Measurements from ENCODE around the gene CRYBA4.

CRYBA4 gene

GRCh38 chr22:26584010-26584409 is 37.8 kb upstream of the CRYBA4 start:
- peaks cover 0 to 2% (median 0%) of the 10 kb centered on the region in 5 donors for H3K9me3 ChIP-seq (ENCODE audit: control insufficient read depth in 5 of 5, low read length in 5 of 5)
- peaks cover 0 to 56% (median 54%) of the 10 kb centered on the region in 5 donors for H3K4me1 ChIP-seq (ENCODE audit: control insufficient read depth in 5 of 5, insufficient read depth in 5 of 5, low read length in 5 of 5)
- H3K9ac ChIP-seq (ENCODE audit: low read length in 5 of 5) = no peak overlapping the region
- H3K27ac ChIP-seq (ENCODE audit: low read depth, low read length) = peak overlapping the region; percentile 68
- peaks cover 0 to 11% (median 6%) of the 10 kb centered on the region in 5 donors for H3K36me3 ChIP-seq (ENCODE audit: control insufficient read depth in 5 of 5, insufficient read depth in 5 of 5, low read length in 5 of 5)
- no peak overlapping the region for H3K4me3 ChIP-seq (ENCODE audit: low read depth in 1 of 5, low read length in 5 of 5)
- H3K27me3 ChIP-seq (ENCODE audit: control insufficient read depth in 5 of 5, insufficient read depth in 4 of 5, low read length in 5 of 5) = no peaks in the 10 kb centered on the region

- no peaks in the 10 kb centered on the region for H3K27me3 ChIP-seq (ENCODE audit: control insufficient read depth in 5 of 5, insufficient read depth in 4 of 5, low read length in 5 of 5)
- peak overlapping the region in 2 of 5 donors; percentile 8 to 16 for H3K9ac ChIP-seq (ENCODE audit: low read length in 5 of 5)
- H3K27ac ChIP-seq (ENCODE audit: low read depth, low read length) = peak overlapping the region; percentile 68
- H3K36me3 ChIP-seq (ENCODE audit: control insufficient read depth in 5 of 5, insufficient read depth in 5 of 5, low read length in 5 of 5) = peaks cover 0 to 11% (median 6%) of the 10 kb centered on the region in 5 donors
- H3K4me1 ChIP-seq (ENCODE audit: control insufficient read depth in 5 of 5, insufficient read depth in 5 of 5, low read length in 5 of 5) = peaks cover 0 to 51% (median 45%) of the 10 kb centered on the region in 5 donors
- H3K4me3 ChIP-seq (ENCODE audit: low read depth in 1 of 5, low read length in 5 of 5) = no peak overlapping the region
- peaks cover 0 to 2% (median 0%) of the 10 kb centered on the region in 5 donors for H3K9me3 ChIP-seq (ENCODE audit: control insufficient read depth in 5 of 5, low read length in 5 of 5)
Observed at GRCh38 chr22:26585104-26585790, 36.5 kb upstream of the CRYBA4 start.

- Histone ChIP-seq H3K9me3 (ENCODE audit: control insufficient read depth in 5 of 5, low read length in 5 of 5) (peaks cover 0 to 2% (median 0%) of the 10 kb centered on the region in 5 donors), H3K4me3 (ENCODE audit: low read depth in 1 of 5, low read length in 5 of 5) (no peak overlapping the region), H3K36me3 (ENCODE audit: control insufficient read depth in 5 of 5, insufficient read depth in 5 of 5, low read length in 5 of 5) (peaks cover 0 to 11% (median 6%) of the 10 kb centered on the region in 5 donors), H3K27ac (ENCODE audit: low read depth, low read length) (peak overlapping the region; percentile 17), H3K27me3 (ENCODE audit: control insufficient read depth in 5 of 5, insufficient read depth in 4 of 5, low read length in 5 of 5) (no peaks in the 10 kb centered on the region), H3K4me1 (ENCODE audit: control insufficient read depth in 5 of 5, insufficient read depth in 5 of 5, low read length in 5 of 5) (peaks cover 0 to 51% (median 49%) of the 10 kb centered on the region in 5 donors), H3K9ac (ENCODE audit: low read length in 5 of 5) (peak overlapping the region in 1 of 5 donors; percentile 2)
Observed at GRCh38 chr22:26586556-26587325, 35.0 kb upstream of the CRYBA4 start.

- H3K9me3 ChIP-seq (ENCODE audit: control insufficient read depth in 5 of 5, low read length in 5 of 5) = peaks cover 0 to 2% (median 0%) of the 10 kb centered on the region in 5 donors
- peak overlapping the region in 1 of 5 donors; percentile 88 for H3K9ac ChIP-seq (ENCODE audit: low read length in 5 of 5)
- H3K27me3 ChIP-seq (ENCODE audit: control insufficient read depth in 5 of 5, insufficient read depth in 4 of 5, low read length in 5 of 5) = no peaks in the 10 kb centered on the region
- peaks cover 0 to 5% (median 0%) of the 10 kb centered on the region in 5 donors for H3K36me3 ChIP-seq (ENCODE audit: control insufficient read depth in 5 of 5, insufficient read depth in 5 of 5, low read length in 5 of 5)
- H3K27ac ChIP-seq (ENCODE audit: low read depth, low read length) = peak overlapping the region; percentile 90
- H3K4me3 ChIP-seq (ENCODE audit: low read depth in 1 of 5, low read length in 5 of 5) = peak overlapping the region in 1 of 5 donors; percentile 82
- H3K4me1 ChIP-seq (ENCODE audit: control insufficient read depth in 5 of 5, insufficient read depth in 5 of 5, low read length in 5 of 5) = peaks cover 0 to 59% (median 49%) of the 10 kb centered on the region in 5 donors
Observed at GRCh38 chr22:26587991-26588613, 33.7 kb upstream of the CRYBA4 start.

- Histone ChIP-seq H3K4me3 (ENCODE audit: low read depth in 1 of 5, low read length in 5 of 5) (peak overlapping the region; percentile 73 to 85 (median 82)), H3K9ac (ENCODE audit: low read length in 5 of 5) (peak overlapping the region; percentile 60 to 88 (median 82)), H3K27ac (ENCODE audit: low read depth, low read length) (peak overlapping the region; percentile 90), H3K9me3 (ENCODE audit: control insufficient read depth in 5 of 5, low read length in 5 of 5) (peaks cover 0 to 2% (median 0%) of the 10 kb centered on the region in 5 donors), H3K36me3 (ENCODE audit: control insufficient read depth in 5 of 5, insufficient read depth in 5 of 5, low read length in 5 of 5) (peaks cover 0 to 4% (median 0%) of the 10 kb centered on the region in 5 donors), H3K4me1 (ENCODE audit: control insufficient read depth in 5 of 5, insufficient read depth in 5 of 5, low read length in 5 of 5) (peaks cover 0 to 57% (median 49%) of the 10 kb centered on the region in 5 donors), H3K27me3 (ENCODE audit: control insufficient read depth in 5 of 5, insufficient read depth in 4 of 5, low read length in 5 of 5) (no peaks in the 10 kb centered on the region)
Observed at GRCh38 chr22:26588729-26589366, 32.9 kb upstream of the CRYBA4 start.

GRCh38 chr22:26589367-26589844 is 32.4 kb upstream of the CRYBA4 start:
- no peaks in the 10 kb centered on the region for H3K36me3 ChIP-seq (ENCODE audit: control insufficient read depth in 5 of 5, insufficient read depth in 5 of 5, low read length in 5 of 5)
- peaks cover 0 to 2% (median 0%) of the 10 kb centered on the region in 5 donors for H3K9me3 ChIP-seq (ENCODE audit: control insufficient read depth in 5 of 5, low read length in 5 of 5)
- no peaks in the 10 kb centered on the region for H3K27me3 ChIP-seq (ENCODE audit: control insufficient read depth in 5 of 5, insufficient read depth in 4 of 5, low read length in 5 of 5)
- peak overlapping the region; percentile 60 to 88 (median 82) for H3K9ac ChIP-seq (ENCODE audit: low read length in 5 of 5)
- H3K4me3 ChIP-seq (ENCODE audit: low read depth in 1 of 5, low read length in 5 of 5) = peak overlapping the region; percentile 73 to 85 (median 82)
- H3K4me1 ChIP-seq (ENCODE audit: control insufficient read depth in 5 of 5, insufficient read depth in 5 of 5, low read length in 5 of 5) = peaks cover 0 to 53% (median 45%) of the 10 kb centered on the region in 5 donors
- peak overlapping the region; percentile 90 for H3K27ac ChIP-seq (ENCODE audit: low read depth, low read length)

GRCh38 chr22:26589845-26590736 is 31.7 kb upstream of the CRYBA4 start, which contains the start of gene TPST2:
TSS of gene TPST2 (minus strand) at chr22:26590132. CDS start at chr22:26541630, 48,502 bp downstream.
- peak within 1 kb of the TSS; percentile 90 for H3K27ac ChIP-seq (ENCODE audit: low read depth, low read length)
- no peaks in the 10 kb centered on the region for H3K27me3 ChIP-seq (ENCODE audit: control insufficient read depth in 5 of 5, insufficient read depth in 4 of 5, low read length in 5 of 5)
- peaks cover 0 to 2% (median 0%) of the 10 kb centered on the region in 5 donors for H3K9me3 ChIP-seq (ENCODE audit: control insufficient read depth in 5 of 5, low read length in 5 of 5)
- no peaks in the 10 kb centered on the region for H3K36me3 ChIP-seq (ENCODE audit: control insufficient read depth in 5 of 5, insufficient read depth in 5 of 5, low read length in 5 of 5)
- peak within 1 kb of the TSS; percentile 73 to 86 (median 85) for H3K4me3 ChIP-seq (ENCODE audit: low read depth in 1 of 5, low read length in 5 of 5)
- H3K9ac ChIP-seq (ENCODE audit: low read length in 5 of 5) = peak within 1 kb of the TSS; percentile 81 to 94 (median 89)
- peaks cover 0 to 46% (median 38%) of the 10 kb centered on the region in 5 donors for H3K4me1 ChIP-seq (ENCODE audit: control insufficient read depth in 5 of 5, insufficient read depth in 5 of 5, low read length in 5 of 5)

- no peak overlapping the region for H3K27ac ChIP-seq (ENCODE audit: low read depth, low read length)
Observed at GRCh38 chr22:26592421-26592891, 29.3 kb upstream of the CRYBA4 start.

More at GRCh38 chr22:26592421-26592891, 29.3 kb upstream of the CRYBA4 start:
- Histone ChIP-seq H3K9me3 (ENCODE audit: control insufficient read depth in 5 of 5, low read length in 5 of 5) (peaks cover 0 to 2% (median 0%) of the 10 kb centered on the region in 5 donors), H3K4me1 (ENCODE audit: control insufficient read depth in 5 of 5, insufficient read depth in 5 of 5, low read length in 5 of 5) (peaks cover 0 to 25% (median 18%) of the 10 kb centered on the region in 5 donors), H3K4me3 (ENCODE audit: low read depth in 1 of 5, low read length in 5 of 5) (no peak overlapping the region), H3K9ac (ENCODE audit: low read length in 5 of 5) (no peak overlapping the region), H3K27me3 (ENCODE audit: control insufficient read depth in 5 of 5, insufficient read depth in 4 of 5, low read length in 5 of 5) (no peaks in the 10 kb centered on the region), H3K36me3 (ENCODE audit: control insufficient read depth in 5 of 5, insufficient read depth in 5 of 5, low read length in 5 of 5) (no peaks in the 10 kb centered on the region)

All from subcutaneous abdominal adipose tissue (tissue), 5 donors.